ENCODE measurements around the gene ELL2.
"Not testable (repeated sequence)": the region's sequence is repeated elsewhere in the genome, so short reads cannot be mapped to it uniquely, and the experiment has no call there.

ELL2 gene

DNA sequence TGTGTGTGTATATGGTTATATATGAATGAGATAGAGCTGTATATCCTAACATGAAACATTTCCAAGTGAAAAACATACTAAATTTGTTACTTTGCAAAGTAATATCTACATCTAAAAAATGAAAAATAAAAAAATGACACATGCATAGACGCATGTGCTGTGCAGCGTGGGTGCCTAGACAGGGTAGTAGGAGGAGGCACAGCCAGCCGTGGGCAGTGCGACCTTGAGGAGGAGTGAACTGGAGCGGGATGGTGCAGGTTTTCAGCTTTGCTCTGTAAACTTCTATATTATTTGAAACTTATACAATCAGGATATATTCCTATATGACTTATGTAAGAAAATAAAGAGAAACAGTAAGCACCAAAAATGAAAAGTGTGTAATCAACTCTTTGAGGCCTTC, 124.2 kb downstream of the ELL2 start:
- no peak for DNase-seq (ENCODE audit: low read depth)

DNA sequence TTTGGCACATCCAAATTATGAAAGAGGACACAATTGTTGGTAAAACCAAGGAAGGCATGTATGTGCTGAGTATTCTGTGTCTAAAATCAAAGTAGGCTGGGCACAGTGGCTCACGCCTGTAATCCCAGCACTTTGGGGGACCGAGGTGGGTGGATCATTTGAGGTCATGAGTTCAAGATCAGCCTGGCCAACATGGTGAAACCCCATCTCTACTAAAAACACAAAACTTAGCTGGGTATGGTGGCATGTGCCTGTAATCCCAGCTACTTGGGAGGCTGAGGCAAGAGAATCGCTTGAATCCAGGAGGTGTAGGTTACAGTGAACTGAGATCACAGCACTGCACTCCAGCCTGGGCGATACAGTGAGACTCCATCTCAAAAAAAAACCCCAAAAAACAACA, 124.7 kb downstream of the ELL2 start:
- DNase-seq (ENCODE audit: low read depth), result not testable (repeated sequence)

DNA sequence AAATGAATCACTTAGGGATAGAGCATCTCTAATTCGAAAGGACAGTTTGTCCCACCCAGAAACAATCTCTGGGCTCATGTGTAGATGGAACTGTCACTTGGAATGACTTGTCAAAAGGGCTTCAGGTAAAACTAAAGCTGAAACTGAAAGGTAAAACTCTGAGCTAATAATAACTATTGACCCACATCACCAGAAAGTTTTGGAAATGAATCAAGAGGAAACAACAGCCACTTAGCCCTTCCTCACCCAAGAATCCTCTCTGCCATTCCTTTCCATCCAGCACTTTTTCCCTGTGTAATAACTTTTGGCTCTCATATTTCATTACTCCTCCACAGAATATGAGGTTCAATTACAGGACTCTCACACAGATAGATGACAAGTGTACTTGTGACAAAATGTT, 125.1 kb downstream of the ELL2 start:
- DNase-seq (ENCODE audit: low read depth), result no peak

DNA sequence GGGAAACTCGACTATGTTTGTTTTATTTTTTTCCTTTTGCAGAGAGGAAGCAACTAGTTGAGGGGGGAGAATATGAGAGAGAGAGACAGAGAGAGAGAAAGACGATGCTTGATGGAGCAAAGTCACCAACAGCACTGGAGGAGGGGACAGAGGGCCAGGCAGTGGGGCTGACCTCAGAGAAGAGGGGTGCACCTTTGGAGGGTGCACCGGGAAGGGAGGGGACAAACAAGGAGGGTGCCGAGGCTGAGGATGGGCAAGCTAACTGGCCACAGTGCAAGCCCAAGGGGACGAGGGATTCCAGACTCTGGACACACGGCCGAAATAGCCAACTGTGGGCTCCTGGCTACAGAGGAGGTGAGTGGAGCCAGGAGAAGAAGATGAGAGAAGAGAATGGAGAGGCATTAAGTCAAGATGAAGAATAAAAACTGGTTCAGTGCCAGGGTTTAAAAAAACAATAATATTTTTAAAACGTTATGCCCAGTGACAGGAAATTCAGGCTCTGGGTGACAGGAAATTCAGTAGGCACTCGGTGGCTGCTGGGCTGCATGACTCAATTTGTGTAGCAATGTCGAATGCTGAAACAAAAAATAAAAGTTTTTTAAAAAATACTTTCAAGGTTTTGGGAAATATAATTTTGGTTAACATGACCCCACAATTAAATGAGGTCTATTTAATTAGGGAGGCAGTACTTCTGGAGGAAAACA, 125.8 kb downstream of the ELL2 start:
- DNase-seq (ENCODE audit: low read depth), result no peak
